OCI-LY1 (cell line): ENCODE results near the gene CRMP1.

Source experiments
- H2AFZ ChIP-seq: fragments of 200-600 bp; sonication (generic), shearing (Covaris generic); 2 replicates; pipeline ENCODE4 v1.6.0; 2014; ENCODE audit warnings: antibody characterized with exemption, mild to moderate bottlenecking, low read length
- H3F3A ChIP-seq: fragments of 200-600 bp; sonication (generic), shearing (Covaris generic); 2 replicates; pipeline ENCODE4 v1.6.0; 2014; ENCODE audit warnings: mild to moderate bottlenecking, antibody characterized with exemption, low read length, moderate library complexity; ENCODE audit not compliant: insufficient read depth
- H3K27ac ChIP-seq: fragments of 200-600 bp; sonication (generic); 2 replicates; pipeline ENCODE4 v1.5.1; 2014; ENCODE audit warnings: low read length, mixed run types, mild to moderate bottlenecking, low read depth; ENCODE audit not compliant: poor library complexity, severe bottlenecking
- H3K27me3 ChIP-seq: fragments of 200-600 bp; sonication (generic); 2 replicates; pipeline ENCODE4 v1.6.0; 2014; ENCODE audit warnings: antibody characterized with exemption, mild to moderate bottlenecking, low read length, moderate library complexity; ENCODE audit not compliant: insufficient read depth
- H3K36me3 ChIP-seq: fragments of 200-600 bp; sonication (generic); 2 replicates; pipeline ENCODE4 v1.6.1; 2014; ENCODE audit warnings: mild to moderate bottlenecking, antibody characterized with exemption, low read length, moderate library complexity, mixed read lengths; ENCODE audit not compliant: insufficient read depth
- H3K4me1 ChIP-seq: fragments of 200-600 bp; sonication (generic); 2 replicates; pipeline ENCODE4 v1.5.1; 2014; ENCODE audit warnings: mild to moderate bottlenecking, low read length, moderate library complexity; ENCODE audit not compliant: insufficient read depth, severe bottlenecking
- H3K4me2 ChIP-seq: fragments of 200-600 bp; sonication (generic), shearing (Covaris generic); 2 replicates; pipeline ENCODE4 v1.6.1; 2014; ENCODE audit warnings: low read length
- H3K4me3 ChIP-seq: fragments of 200-600 bp; sonication (generic); 2 replicates; pipeline ENCODE4 v1.5.1; 2014; ENCODE audit warnings: low read length, low read depth, mild to moderate bottlenecking, mixed read lengths; ENCODE audit not compliant: poor library complexity, severe bottlenecking
- H3K79me2 ChIP-seq: fragments of 200-600 bp; shearing (Covaris generic); 2 replicates; pipeline ENCODE4 v1.6.1; 2016; ENCODE audit warnings: mixed run types, low read length, mixed read lengths; ENCODE audit not compliant: insufficient read depth
- H3K9ac ChIP-seq: fragments of 200-600 bp; sonication (generic), shearing (Covaris generic); 2 replicates; pipeline ENCODE4 v1.6.1; 2014; ENCODE audit warnings: mild to moderate bottlenecking, low read length, mixed read lengths
- H3K9me2 ChIP-seq: fragments of 200-600 bp; sonication (generic), shearing (Covaris generic); 2 replicates; pipeline ENCODE4 v1.6.1; 2014; ENCODE audit warnings: low read depth, mild to moderate bottlenecking, low read length, mixed read lengths
- H3K9me3 ChIP-seq: fragments of 200-600 bp; shearing (Covaris generic); 2 replicates; pipeline ENCODE4 v1.6.1; 2014; ENCODE audit warnings: low read length, mixed read lengths
- H4K20me1 ChIP-seq: fragments of 200-600 bp; sonication (generic), shearing (Covaris generic); 2 replicates; pipeline ENCODE4 v1.6.0; 2016; ENCODE audit warnings: mild to moderate bottlenecking, low read length; ENCODE audit not compliant: insufficient read depth
- CTCF ChIP-seq: fragments of 200-600 bp; sonication (generic), shearing (Covaris generic); IDR thresholded peaks from 2 replicates; pipeline ENCODE4 v1.5.1; 2017; ENCODE audit warnings: mild to moderate bottlenecking, antibody characterized with exemption, low read length, moderate library complexity, mixed read lengths
- EZH2 ChIP-seq: fragments of 200-600 bp; sonication (generic), shearing (Covaris generic); IDR thresholded peaks from 2 replicates; pipeline ENCODE4 v1.8.0; 2017; ENCODE audit warnings: borderline replicate concordance, mixed run types, mild to moderate bottlenecking, antibody characterized with exemption, low read length, moderate library complexity, mixed read lengths

The CRMP1 gene

DNA sequence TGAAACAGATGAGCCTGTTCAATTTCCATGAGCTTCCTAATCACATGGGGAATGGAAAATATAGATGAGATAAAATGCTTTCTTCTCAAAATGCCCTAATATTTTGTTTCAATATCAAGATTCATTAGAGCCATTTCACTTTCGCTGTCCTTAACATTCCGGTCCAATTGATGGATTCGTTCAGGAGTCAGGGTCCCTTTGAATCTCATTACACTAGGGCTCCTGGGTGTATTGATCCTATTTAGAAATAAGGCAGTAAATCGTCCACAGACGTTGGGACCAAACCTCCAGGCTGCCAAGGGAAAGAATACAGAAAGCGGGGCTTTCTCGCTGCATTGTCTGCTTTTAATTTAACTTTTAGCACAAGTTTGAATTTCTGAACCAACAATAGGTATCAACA, 20.6 kb upstream of the CRMP1 start:
- Histone ChIP-seq H3K27ac (no peak overlapping the region), H2AFZ (no peak overlapping the region)
- no peak for TF ChIP-seq CTCF
- TF ChIP-seq EZH2: no peak

DNA sequence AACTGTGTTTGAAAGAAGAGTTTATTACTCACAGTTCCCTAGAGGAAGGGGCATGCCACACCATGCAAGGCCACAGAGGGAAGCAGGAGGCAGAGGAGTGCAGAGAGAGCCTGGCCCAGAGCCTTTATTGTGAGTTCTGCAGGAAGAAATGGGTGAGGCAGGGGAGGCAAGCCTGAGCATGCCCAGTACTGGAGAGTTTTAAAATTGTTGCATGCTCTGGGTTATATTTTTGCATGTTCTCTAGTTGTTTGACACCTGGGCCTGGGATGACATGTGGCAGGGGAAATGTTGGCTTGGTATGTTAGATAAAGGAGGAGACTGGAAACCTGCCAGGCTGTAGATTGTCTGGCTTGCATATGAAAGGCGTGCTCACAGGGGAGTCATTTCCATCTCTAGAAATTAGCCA, 19.7 kb upstream of the CRMP1 start:
- Histone ChIP-seq H3K4me2 (no peak overlapping the region), H3F3A (no peaks in the 10 kb centered on the region), H3K9me2 (no peaks in the 10 kb centered on the region), H3K79me2 (no peaks in the 10 kb centered on the region), H3K9me3 (no peaks in the 10 kb centered on the region), H2AFZ (no peak overlapping the region), H3K27me3 (no peaks in the 10 kb centered on the region), H3K27ac (no peak overlapping the region), H3K4me1 (no peaks in the 10 kb centered on the region), H3K4me3 (no peak overlapping the region), H3K9ac (no peak overlapping the region), H4K20me1 (no peaks in the 10 kb centered on the region), H3K36me3 (no peaks in the 10 kb centered on the region)
- TF ChIP-seq EZH2 (no peak), CTCF (no peak)

More for the DNA sequence above, 20.6 kb upstream of the CRMP1 start:
- H3K4me3 ChIP-seq: no peak overlapping the region
- H3F3A ChIP-seq: no peaks in the 10 kb centered on the region
- H4K20me1 ChIP-seq: no peaks in the 10 kb centered on the region
- no peaks in the 10 kb centered on the region for H3K79me2 ChIP-seq
- no peaks in the 10 kb centered on the region for H3K9me2 ChIP-seq
- H3K9me3 ChIP-seq: no peaks in the 10 kb centered on the region
- no peak overlapping the region for H3K4me2 ChIP-seq
- H3K27me3 ChIP-seq: no peaks in the 10 kb centered on the region
- H3K36me3 ChIP-seq: no peaks in the 10 kb centered on the region
- no peak overlapping the region for H3K9ac ChIP-seq
- no peaks in the 10 kb centered on the region for H3K4me1 ChIP-seq

GRCh38 chr4:5908876-5909427, 16.1 kb upstream of the CRMP1 start:
- TF ChIP-seq CTCF (no peak), EZH2 (no peak)
- Histone ChIP-seq H3K27me3 (no peaks in the 10 kb centered on the region), H3K4me3 (no peak overlapping the region), H3K9me2 (no peaks in the 10 kb centered on the region), H3K9ac (no peak overlapping the region), H3K79me2 (no peaks in the 10 kb centered on the region), H3F3A (no peaks in the 10 kb centered on the region), H3K9me3 (no peaks in the 10 kb centered on the region), H3K27ac (no peak overlapping the region), H3K4me2 (no peak overlapping the region), H4K20me1 (no peaks in the 10 kb centered on the region), H3K36me3 (no peaks in the 10 kb centered on the region), H2AFZ (no peak overlapping the region), H3K4me1 (no peaks in the 10 kb centered on the region)
